Endothelial cell of umbilical vein (primary cell): ENCODE measurements around the gene PDHX. TPM values are rescaled to one million over a fixed set of nuclear protein-coding genes. Genes with fewer than 3 reads are reported as not detected.

Source experiments
- BruUV-seq: library from RNA; stranded (reverse); fragments of 400-500 nt; replicated peaks from 2 replicates; lab custom pipeline; 2021; lab: Mats Ljungman, UMichigan
- CTCF ChIA-PET: fragments of 300-600, 350-600 bp; sonication (Branson Sonifier 250); formaldehyde crosslinking; loops from one replicate; lab custom pipeline; 2021; ENCODE audit warnings: antibody characterized with exemption, inconsistent platforms; lab: Charles Lee
- POLR2A ChIA-PET: fragments of 300-600, 350-600 bp; sonication (Branson Sonifier 250); formaldehyde crosslinking; loops from one replicate; lab custom pipeline; 2021; ENCODE audit warnings: antibody characterized with exemption, inconsistent platforms; lab: Charles Lee
- DNase-seq: peaks from one replicate; pipeline ENCODE4 v3.0.0-alpha.2; 2011; ENCODE audit warnings: low read depth, low spot score
- FAIRE-seq: peaks from 2 replicates; lab custom pipeline; 2011; peaks lifted over from hg19 to GRCh38; lab: Jason Lieb, UNC
- H2AFZ ChIP-seq: 2 replicates; pipeline ENCODE4 v1.6.0; 2012; ENCODE audit warnings: low read depth, low read length, control low read depth, inconsistent platforms
- H3K27ac ChIP-seq: 2 replicates; pipeline ENCODE4 v1.5.1; 2011; ENCODE audit warnings: low read depth, mild to moderate bottlenecking, control low read depth, low read length, moderate library complexity; ENCODE audit not compliant: insufficient read depth
- H3K27me3 ChIP-seq, 2 experiments: 2 replicates each; pipeline versions ENCODE4 v1.6.0 to v1.6.1; 2011; ENCODE audit warnings: low read length in 2 of 2, mixed read lengths in 1 of 2; ENCODE audit not compliant: control insufficient read depth in 2 of 2, insufficient read depth in 2 of 2
- H3K36me3 ChIP-seq, 2 experiments: 2 replicates in 1 of 2; 3 replicates in 1 of 2; pipeline ENCODE4 v1.5.1; 2011; ENCODE audit warnings: low read length in 2 of 2, mild to moderate bottlenecking in 1 of 2, moderate library complexity in 1 of 2; ENCODE audit not compliant: control insufficient read depth in 2 of 2, insufficient read depth in 2 of 2; ENCODE audit errors: extremely low read depth in 1 of 2
- H3K4me1 ChIP-seq: 3 replicates; pipeline ENCODE4 v1.5.1; 2011; ENCODE audit warnings: mild to moderate bottlenecking, low read length; ENCODE audit not compliant: control insufficient read depth, insufficient read depth; ENCODE audit errors: extremely low read depth
- H3K4me2 ChIP-seq: 2 replicates; pipeline ENCODE4 v1.6.1; 2011; ENCODE audit warnings: low read length, control low read depth, mixed read lengths; ENCODE audit not compliant: insufficient read depth
- H3K4me3 ChIP-seq, 3 experiments: fragments of 200-600 bp in 1 of 3; sonication (generic), shearing (Covaris generic) in 1 of 3; replicated peaks in 1 of 3; 2 replicates each; pipeline ENCODE4 v1.5.1; 2011 to 2016; ENCODE audit warnings: control low read depth in 3 of 3, low read length in 3 of 3, mild to moderate bottlenecking in 2 of 3, inconsistent platforms in 1 of 3, low read depth in 1 of 3, moderate library complexity in 1 of 3; ENCODE audit not compliant: insufficient read depth in 1 of 3
- H3K79me2 ChIP-seq: 2 replicates; pipeline ENCODE4 v1.6.0; 2012; ENCODE audit warnings: low read length, inconsistent platforms; ENCODE audit not compliant: control insufficient read depth, insufficient read depth
- H3K9ac ChIP-seq: replicated peaks from 2 replicates; pipeline ENCODE3; 2011; ENCODE audit warnings: low read length, control low read depth; ENCODE audit not compliant: insufficient read depth; ENCODE audit errors: extremely low read depth
- H3K9me1 ChIP-seq: replicated peaks from 3 replicates; pipeline ENCODE4 v1.6.0; 2011; ENCODE audit warnings: mild to moderate bottlenecking, low read length; ENCODE audit not compliant: control insufficient read depth, insufficient read depth; ENCODE audit errors: extremely low read depth
- H3K9me3 ChIP-seq: replicated peaks from 2 replicates; pipeline ENCODE4 v1.5.1; 2012; ENCODE audit warnings: low read length, inconsistent platforms; ENCODE audit not compliant: control insufficient read depth, insufficient read depth
- H4K20me1 ChIP-seq: replicated peaks from 2 replicates; pipeline ENCODE3; 2011; ENCODE audit warnings: mild to moderate bottlenecking, low read length; ENCODE audit not compliant: control insufficient read depth, insufficient read depth; ENCODE audit errors: extremely low read depth
- CTCF ChIP-seq, 2 donors: IDR thresholded peaks; 1 replicate in 1 of 2; 2 replicates in 1 of 2; pipeline ENCODE4 v1.5.1; 2011; ENCODE audit warnings: low read length in 2 of 2, mild to moderate bottlenecking in 2 of 2, moderate library complexity in 2 of 2, control low read depth in 1 of 2, inconsistent platforms in 1 of 2, low read depth in 1 of 2; ENCODE audit not compliant: insufficient read depth in 1 of 2; ENCODE audit errors: extremely low read depth in 1 of 2
- EZH2 ChIP-seq: IDR thresholded peaks from 2 replicates; pipeline ENCODE4 v1.6.1; 2012; ENCODE audit warnings: borderline replicate concordance, low read depth, mild to moderate bottlenecking, moderate library complexity, low read length, inconsistent platforms; ENCODE audit not compliant: severe bottlenecking
- FOS ChIP-seq: IDR thresholded peaks from 2 replicates; pipeline ENCODE4 v1.6.1; 2011; ENCODE audit warnings: mild to moderate bottlenecking, low read length, moderate library complexity, borderline replicate concordance; ENCODE audit not compliant: insufficient read depth
- GATA2 ChIP-seq: IDR thresholded peaks from 2 replicates; pipeline ENCODE4 v1.7.0; 2011; ENCODE audit warnings: low read depth, mild to moderate bottlenecking, moderate library complexity, mixed read lengths, low read length; ENCODE audit not compliant: insufficient read length, insufficient read depth
- JUN ChIP-seq: IDR thresholded peaks from 2 replicates; pipeline ENCODE4 v1.6.1; 2011; ENCODE audit warnings: borderline replicate concordance, low read depth; ENCODE audit not compliant: insufficient read length, insufficient read depth
- MAX ChIP-seq: IDR thresholded peaks from 2 replicates; pipeline ENCODE4 v1.6.1; 2011; ENCODE audit not compliant: insufficient read depth, insufficient read length
- POLR2AphosphoS5 ChIP-seq: IDR thresholded peaks from 2 replicates; pipeline ENCODE4 v1.6.1; 2012; ENCODE audit warnings: low read depth, mild to moderate bottlenecking, control low read depth, low read length, moderate library complexity; ENCODE audit not compliant: insufficient read depth
- dilution Hi-C: fragments of 300-500 bp; cut with MboI; formaldehyde crosslinking; loops from one replicate; pipeline ENCODE4 v1.15.0; 2019; ENCODE audit warnings: low sequenced_read_pairs; ENCODE audit not compliant: extremely low pct_ligation_motif_present
- intact Hi-C: fragments of 100-400 bp; cut with micrococcal nuclease; formaldehyde crosslinking; loops from one replicate; pipeline ENCODE4 v1.10.0; 2022
- polyA plus RNA-seq, 4 experiments: library from polyadenylated mRNA; depleted of rRNA in 3 of 4; stranded (reverse) in 3 of 4; unstranded in 1 of 4; fragments of >200 nt; gene quantifications; 2 replicates each; pipeline versions ENCODE4 v1.2.1 to v1.2.3, GENCODE V29; 2011 to 2012; ENCODE audit warnings: missing spikeins in 1 of 4
- total RNA-seq: library from RNA; stranded (reverse); gene quantifications from 2 replicates; pipeline ENCODE4 v1.2.3, GENCODE V29; 2021

PDHX gene
- total and polyA plus RNA-seq, 2 donors (not counting 3 experiments of a cell fraction or from before 2014, with no cell fraction given), result 10.5 to 30.5 TPM

DNA sequence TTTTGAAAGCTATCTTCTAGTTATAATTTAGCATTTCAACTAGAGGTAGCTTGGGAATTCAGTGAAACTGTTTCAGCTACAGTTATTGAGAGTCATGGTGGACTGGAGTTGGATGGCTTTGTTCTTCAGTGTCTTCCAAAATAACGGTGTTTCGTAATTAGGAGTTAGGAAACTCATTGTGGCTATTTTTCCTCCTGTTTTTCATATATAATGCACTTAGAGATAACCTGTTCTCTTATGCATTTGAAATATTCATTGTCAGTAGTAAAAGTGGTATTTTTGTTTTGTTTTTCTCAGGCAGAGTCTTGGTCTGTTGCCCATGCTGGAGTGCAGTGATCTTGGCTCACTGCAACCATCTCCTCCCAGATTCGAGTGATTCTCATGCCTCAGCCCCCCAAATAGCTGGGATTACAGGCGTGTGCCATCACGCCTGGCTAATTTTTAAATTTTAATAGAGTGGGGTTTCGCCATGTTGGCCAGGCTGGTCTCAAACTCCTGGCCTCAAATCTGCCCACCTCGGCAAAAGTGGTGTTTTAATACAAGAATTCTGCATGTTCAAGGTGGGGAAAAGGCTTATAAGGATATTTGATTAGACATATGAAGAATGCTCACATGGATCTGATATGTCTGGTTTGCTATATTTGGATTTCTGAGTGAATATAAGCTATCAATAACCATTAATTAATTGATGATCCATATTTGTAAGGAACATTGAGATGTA lies 12.7 kb downstream of the PDHX start:
- intact Hi-C loops, result loop anchor here (5.0 to 10.0 kb wide), 4 partner anchors 68 to 1336 kb away; no protein-coding TSS in a partner anchor
- Histone ChIP-seq H3K9me1 (no peaks in the 10 kb centered on the region), H3K27ac (no peak overlapping the region), H3K27me3 (no peaks in the 10 kb centered on the region), H3K4me1 (peaks cover 5% of the 10 kb centered on the region), H4K20me1 (no peaks in the 10 kb centered on the region), H3K9ac (no peak overlapping the region), H3K79me2 (peaks cover 18% of the 10 kb centered on the region), H3K4me2 (no peak overlapping the region), H3K36me3 (peaks cover 0 to 3% of the 10 kb centered on the region in 2 experiments), H3K9me3 (no peaks in the 10 kb centered on the region), H2AFZ (no peak overlapping the region), H3K4me3 (no peak overlapping the region)
- FAIRE-seq (no peak), DNase-seq (no peak)
- POLR2A ChIA-PET, result no interaction called here
- no TSS peak for BruUV-seq
- no peak for TF ChIP-seq EZH2
- dilution Hi-C loops, result no loop called here
- CTCF ChIA-PET, result interaction anchor here (0.9 to 4.9 kb wide), 2 partner anchors 10 to 463 kb away, joined by 3 to 124 read pairs; no protein-coding TSS in a partner anchor

DNA sequence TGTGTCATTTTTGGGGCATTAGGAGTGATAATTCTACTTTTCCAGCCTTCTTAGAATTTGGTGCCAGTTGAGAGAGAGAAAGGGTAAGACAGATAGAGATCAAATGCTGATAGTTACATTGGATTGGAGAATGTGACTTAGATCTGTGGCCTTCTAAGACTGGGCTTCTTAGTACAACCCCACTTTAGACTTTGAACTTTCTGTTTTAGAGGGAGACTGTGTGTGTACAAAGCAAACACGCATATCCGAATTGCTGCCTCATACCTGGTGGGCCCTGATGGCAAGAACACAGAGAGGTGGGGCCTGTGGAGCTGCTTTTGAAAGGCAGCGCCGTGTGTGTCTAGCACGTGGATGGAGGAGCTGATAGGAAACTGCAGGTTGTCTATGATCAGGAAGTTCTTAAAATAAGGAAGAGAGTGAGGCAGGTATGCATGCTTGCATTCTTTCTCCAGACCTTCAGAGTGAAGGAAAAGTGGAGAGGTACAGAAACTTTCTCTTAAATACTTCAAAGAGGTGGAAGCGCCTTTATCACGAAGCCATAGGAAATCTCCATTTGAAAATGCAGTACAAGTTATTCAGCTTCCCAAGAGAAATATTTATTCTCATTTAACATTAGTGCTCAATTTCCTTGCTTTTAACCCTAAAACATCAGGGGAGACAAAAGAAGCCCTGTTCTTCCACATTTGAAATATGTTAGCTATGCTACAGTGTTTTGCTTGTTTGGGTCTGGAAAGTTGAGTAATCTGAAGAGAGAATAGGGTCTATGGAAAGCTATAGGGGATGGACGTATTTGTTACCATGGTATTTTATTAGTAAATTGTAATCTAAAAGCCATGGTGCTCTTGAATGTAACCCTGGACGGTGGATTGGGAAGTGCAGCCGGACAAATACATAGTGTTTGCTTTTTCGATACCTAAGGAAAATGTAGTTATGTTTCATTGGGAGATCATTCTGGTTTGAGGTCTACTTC lies 13.7 kb downstream of the PDHX start:
- no peaks in the 10 kb centered on the region for H3K27me3 ChIP-seq
- DNase-seq (no peak), FAIRE-seq (no peak)
- H3K9me3 ChIP-seq, result no peaks in the 10 kb centered on the region
- ChIA-PET POLR2A (no interaction called here), CTCF (interaction anchor here (0.6 kb wide), 1 partner anchor 305 kb away, joined by 3 read pairs; no protein-coding TSS in a partner anchor)
- no TSS peak for BruUV-seq
- intact Hi-C loops (loop anchor here (5.0 to 10.0 kb wide), 4 partner anchors 67 to 1335 kb away; no protein-coding TSS in a partner anchor), dilution Hi-C loops (no loop called here)
- H3K79me2 ChIP-seq, result peaks cover 18% of the 10 kb centered on the region
- H3K27ac ChIP-seq, result no peak overlapping the region
- peaks cover 0 to 3% of the 10 kb centered on the region in 2 experiments for H3K36me3 ChIP-seq
- TF ChIP-seq MAX (no peak), JUN (no peak), GATA2 (no peak), EZH2 (no peak), POLR2AphosphoS5 (no peak), FOS (no peak), CTCF (IDR thresholded peaks at IDR 0.05; ENCODE audit: extremely low read depth in 1 of 2, insufficient read depth in 1 of 2, low read depth in 1 of 2, low read length in 2 of 2) (no peak)
- no peak overlapping the region for H2AFZ ChIP-seq
- H3K9me1 ChIP-seq, result no peaks in the 10 kb centered on the region
- H3K4me1 ChIP-seq, result peaks cover 5% of the 10 kb centered on the region
- no peak overlapping the region for H3K9ac ChIP-seq
- no peak overlapping the region for H3K4me3 ChIP-seq
- H4K20me1 ChIP-seq, result no peaks in the 10 kb centered on the region
- H3K4me2 ChIP-seq, result no peak overlapping the region
